Measurements from ENCODE around the gene IGF2BP2.
A peak's percentile ranks its signal among the peaks of the same experiment; 100 is the strongest.

IGF2BP2 gene

GRCh38 chr3:185825006-185825638 lies at the start of gene IGF2BP2:
Gene IGF2BP2 (minus strand): TSS chr3:185825042. CDS start chr3:185824960, 82 bp downstream.
- H3K27me3 ChIP-seq = peaks cover 94% of the 10 kb centered on the region
- H3K4me3 ChIP-seq = peak within 1 kb of the TSS; percentile 72
- H3K9me3 ChIP-seq = peaks cover 15% of the 10 kb centered on the region
- 0 out of 2 replicates have a peak within 1 kb of the TSS, but pooled peaks have one; percentile 31 for H3K9ac ChIP-seq
- H4K20me1 ChIP-seq = peaks cover 58% of the 10 kb centered on the region
- H3K36me3 ChIP-seq = no peaks in the 10 kb centered on the region
- no peak within 1 kb of the TSS for H3K27ac ChIP-seq
- peaks cover 22% of the 10 kb centered on the region for H3K4me1 ChIP-seq
- TF ChIP-seq Cebpa-rat (IDR thresholded peaks at IDR 0.05) = no peak
- peak within 1 kb of the TSS; percentile 97 for H3K4me2 ChIP-seq

DNA sequence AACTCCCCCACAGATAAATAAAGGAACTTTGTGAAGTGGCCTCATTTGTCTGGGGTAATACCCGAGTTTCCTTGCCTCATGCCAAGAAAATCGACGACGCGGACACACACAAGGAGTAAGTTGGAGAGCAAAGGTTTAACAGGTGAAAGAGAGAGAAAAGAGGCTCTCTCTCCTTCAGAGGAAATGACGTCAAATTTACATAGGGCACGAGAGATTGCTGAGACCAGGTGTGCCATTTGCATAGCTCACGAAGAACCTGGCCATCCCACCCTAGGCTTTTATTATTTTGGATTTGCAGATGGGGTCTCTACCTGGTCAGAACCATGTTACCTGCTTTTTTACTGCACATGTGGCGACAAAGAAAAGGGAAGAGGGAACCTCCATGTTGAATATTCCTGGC lies 49.3 kb upstream of the IGF2BP2 start:
- no peak for TF ChIP-seq Cebpa-rat (IDR thresholded peaks at IDR 0.05)
- Histone ChIP-seq H3K9me3 (no peaks in the 10 kb centered on the region), H3K9ac (no peak overlapping the region), H3K27me3 (no peaks in the 10 kb centered on the region), H4K20me1 (no peaks in the 10 kb centered on the region), H3K4me2 (no peak overlapping the region), H3K4me3 (no peak overlapping the region), H3K27ac (no peak overlapping the region), H3K36me3 (no peaks in the 10 kb centered on the region), H3K4me1 (no peaks in the 10 kb centered on the region)

DNA sequence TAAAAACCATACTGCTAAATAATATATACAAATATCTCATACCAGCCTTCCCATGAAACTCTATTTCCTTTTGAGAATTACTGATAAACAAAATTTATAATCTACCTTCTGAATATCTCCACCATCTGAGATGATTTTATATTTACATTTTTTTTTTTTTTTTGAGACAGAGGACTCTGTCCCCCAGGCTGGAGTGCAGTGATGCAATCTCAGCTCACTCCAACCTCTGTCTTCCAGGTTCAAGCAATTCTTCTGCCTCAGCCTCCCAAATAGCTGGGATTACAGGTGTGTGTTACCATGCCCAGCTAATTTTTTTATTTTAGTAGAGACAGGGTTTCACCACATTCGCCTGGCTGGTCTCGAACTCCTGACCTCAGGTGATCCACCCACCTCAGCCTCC lies 42.8 kb upstream of the IGF2BP2 start:
- Histone ChIP-seq H4K20me1 (no peaks in the 10 kb centered on the region), H3K27me3 (no peaks in the 10 kb centered on the region)
- no peak for TF ChIP-seq Cebpa-rat (IDR thresholded peaks at IDR 0.05)

DNA sequence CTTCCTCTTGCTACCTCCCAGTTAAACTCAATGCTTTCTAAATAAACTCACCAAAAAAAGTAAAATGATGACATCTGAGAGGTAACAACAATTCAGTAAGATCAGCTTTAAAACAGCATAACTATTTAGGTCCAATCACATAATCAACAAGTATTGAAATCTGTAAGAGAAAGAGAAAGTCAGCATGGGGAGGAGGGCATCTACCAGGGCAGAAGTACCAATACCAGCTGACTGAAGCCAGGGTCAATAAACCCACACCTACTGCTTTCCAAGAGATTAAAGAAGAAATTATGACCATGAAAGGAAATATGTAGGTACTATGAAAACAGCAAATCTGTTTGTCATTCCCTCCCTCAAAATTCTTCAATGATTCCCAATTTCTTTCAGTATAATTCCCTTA lies 42.2 kb upstream of the IGF2BP2 start:
- Histone ChIP-seq H3K4me1 (no peaks in the 10 kb centered on the region), H3K36me3 (no peaks in the 10 kb centered on the region), H3K27ac (no peak overlapping the region), H3K27me3 (no peaks in the 10 kb centered on the region), H3K4me3 (no peak overlapping the region), H3K9me3 (no peaks in the 10 kb centered on the region), H4K20me1 (no peaks in the 10 kb centered on the region), H3K4me2 (no peak overlapping the region), H3K9ac (no peak overlapping the region)
- TF ChIP-seq Cebpa-rat (IDR thresholded peaks at IDR 0.05) = no peak

More for the DNA sequence above, 42.8 kb upstream of the IGF2BP2 start:
- Histone ChIP-seq H3K4me1 (no peaks in the 10 kb centered on the region), H3K9ac (no peak overlapping the region), H3K4me3 (no peak overlapping the region), H3K27ac (no peak overlapping the region), H3K36me3 (no peaks in the 10 kb centered on the region), H3K9me3 (no peaks in the 10 kb centered on the region), H3K4me2 (no peak overlapping the region)

DNA sequence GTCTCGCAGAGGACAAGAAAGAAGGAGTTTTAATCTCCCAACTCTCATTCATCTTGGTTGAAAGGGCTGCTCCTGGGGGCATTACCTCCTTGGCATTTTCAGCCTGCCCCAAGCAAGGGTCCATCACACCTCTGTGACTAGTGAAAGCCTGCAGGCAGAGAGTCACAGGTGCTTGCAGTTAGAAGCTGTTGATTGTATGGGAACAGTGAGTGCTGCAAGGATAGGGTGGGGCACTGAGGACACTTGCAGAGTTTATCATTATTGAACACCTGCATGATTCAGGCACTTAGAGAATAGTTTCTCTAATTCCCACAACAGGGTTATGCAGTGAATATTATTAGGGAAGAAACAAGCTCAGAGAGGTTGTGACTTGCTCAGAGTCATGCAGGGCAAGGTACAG lies 41.7 kb upstream of the IGF2BP2 start:
- no peak overlapping the region for H3K9ac ChIP-seq
- no peak overlapping the region for H3K4me2 ChIP-seq
- H3K4me1 ChIP-seq = no peaks in the 10 kb centered on the region
- no peaks in the 10 kb centered on the region for H4K20me1 ChIP-seq
- TF ChIP-seq Cebpa-rat (IDR thresholded peaks at IDR 0.05) = no peak
- H3K27ac ChIP-seq = no peak overlapping the region
- H3K27me3 ChIP-seq = no peaks in the 10 kb centered on the region
- no peak overlapping the region for H3K4me3 ChIP-seq
- no peaks in the 10 kb centered on the region for H3K36me3 ChIP-seq
- H3K9me3 ChIP-seq = no peaks in the 10 kb centered on the region

GRCh38 chr3:185865247-185865646 lies 40.4 kb upstream of the IGF2BP2 start:
- Histone ChIP-seq H4K20me1 (no peaks in the 10 kb centered on the region), H3K27ac (no peak overlapping the region), H3K4me2 (no peak overlapping the region), H3K4me3 (no peak overlapping the region), H3K36me3 (no peaks in the 10 kb centered on the region), H3K4me1 (no peaks in the 10 kb centered on the region), H3K9ac (no peak overlapping the region), H3K27me3 (no peaks in the 10 kb centered on the region), H3K9me3 (no peaks in the 10 kb centered on the region)
- no peak for TF ChIP-seq Cebpa-rat (IDR thresholded peaks at IDR 0.05)

- H3K27me3 ChIP-seq = no peaks in the 10 kb centered on the region
- no peaks in the 10 kb centered on the region for H4K20me1 ChIP-seq
- H3K9me3 ChIP-seq = no peaks in the 10 kb centered on the region
- no peak overlapping the region for H3K4me3 ChIP-seq
- H3K4me1 ChIP-seq = no peaks in the 10 kb centered on the region
- no peak overlapping the region for H3K9ac ChIP-seq
- no peak overlapping the region for H3K27ac ChIP-seq
- TF ChIP-seq Cebpa-rat (IDR thresholded peaks at IDR 0.05) = no peak
- no peak overlapping the region for H3K4me2 ChIP-seq
- no peaks in the 10 kb centered on the region for H3K36me3 ChIP-seq
These were observed 39.9 kb upstream of the IGF2BP2 start for GRCh38 chr3:185864767-185865166.

GRCh38 chr3:185862920-185863319 lies 38.1 kb upstream of the IGF2BP2 start:
- Histone ChIP-seq H3K9me3 (peaks cover under 1% of the 10 kb centered on the region; the same call in 1 of the 2 replicates), H4K20me1 (no peaks in the 10 kb centered on the region), H3K9ac (no peak overlapping the region), H3K4me2 (no peak overlapping the region), H3K4me3 (no peak overlapping the region), H3K27me3 (no peaks in the 10 kb centered on the region), H3K4me1 (no peaks in the 10 kb centered on the region), H3K27ac (no peak overlapping the region), H3K36me3 (no peaks in the 10 kb centered on the region)
- TF ChIP-seq Cebpa-rat (IDR thresholded peaks at IDR 0.05) = no peak

DNA sequence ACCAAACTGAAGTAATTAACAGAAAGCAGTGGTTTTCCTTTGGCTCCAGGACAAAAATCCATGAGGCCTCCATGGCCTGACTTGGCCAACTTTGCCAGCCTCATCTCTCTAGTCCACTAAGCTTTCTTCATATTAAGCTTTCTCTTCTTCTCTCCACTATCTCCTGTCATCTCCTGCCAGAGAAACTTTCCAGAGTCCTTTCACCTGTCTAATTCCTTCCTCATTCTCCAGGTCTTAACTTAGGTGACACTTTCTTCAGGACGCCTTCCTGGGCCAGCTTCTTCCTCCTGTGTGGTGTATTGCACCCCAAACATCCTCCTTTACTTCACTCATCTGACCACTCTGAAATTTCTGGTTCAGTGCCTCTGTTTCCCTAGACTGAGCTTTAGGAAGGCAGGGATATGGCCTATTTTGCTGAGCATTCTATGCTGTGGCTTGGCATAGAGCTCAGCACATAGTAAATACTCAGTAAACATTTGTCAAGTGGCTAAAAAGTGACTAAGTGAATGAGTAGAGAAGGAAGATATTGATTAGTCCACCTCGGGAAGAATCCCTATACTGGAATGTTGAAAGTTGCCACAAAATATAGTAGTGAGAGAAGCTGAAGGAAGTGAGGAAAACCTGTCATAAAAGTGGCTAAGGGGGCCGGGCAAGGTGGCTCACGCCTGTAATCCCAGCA lies 34.6 kb upstream of the IGF2BP2 start:
- Histone ChIP-seq H4K20me1 (no peaks in the 10 kb centered on the region), H3K9me3 (peaks cover 28% of the 10 kb centered on the region), H3K27me3 (no peaks in the 10 kb centered on the region), H3K4me1 (no peaks in the 10 kb centered on the region), H3K4me2 (no peak overlapping the region), H3K9ac (no peak overlapping the region), H3K36me3 (no peaks in the 10 kb centered on the region), H3K27ac (no peak overlapping the region), H3K4me3 (no peak overlapping the region)
- TF ChIP-seq Cebpa-rat (IDR thresholded peaks at IDR 0.05) = no peak

DNA sequence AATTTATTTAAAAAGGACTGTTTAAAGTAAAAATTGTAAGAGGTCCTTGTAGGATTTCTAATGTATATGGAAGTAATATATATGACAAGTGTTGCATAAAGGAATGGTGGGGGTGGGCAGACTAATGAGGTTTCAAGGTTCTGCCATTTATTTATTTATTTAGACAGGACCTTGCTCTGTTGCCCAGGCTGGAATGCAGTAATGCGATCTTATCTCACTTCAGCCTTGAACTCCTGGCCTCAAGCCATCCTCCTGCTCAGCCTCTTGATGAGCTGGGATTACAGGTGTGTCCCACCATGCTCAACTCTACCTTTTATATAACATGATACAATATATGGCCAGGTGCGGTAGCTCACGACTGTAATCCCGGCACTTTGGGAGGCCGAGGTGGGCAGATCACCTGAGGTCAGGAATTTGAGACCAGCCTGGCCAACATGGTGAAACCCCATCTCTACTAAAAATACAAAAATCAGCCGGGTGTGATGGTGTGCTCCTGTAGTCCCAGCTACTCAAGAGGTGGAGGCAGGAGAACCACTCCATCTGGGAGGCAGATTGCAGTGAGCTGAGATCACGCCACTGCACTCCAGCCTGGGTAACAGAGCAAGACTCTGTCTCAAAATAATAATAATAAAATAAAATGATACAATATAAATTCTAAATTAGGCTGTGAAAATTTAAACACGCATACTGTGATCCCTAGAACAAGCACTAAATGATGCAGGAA lies 33.8 kb upstream of the IGF2BP2 start:
- H3K4me1 ChIP-seq = no peaks in the 10 kb centered on the region
- no peak overlapping the region for H3K9ac ChIP-seq
- H3K9me3 ChIP-seq = peaks cover 28% of the 10 kb centered on the region
- no peaks in the 10 kb centered on the region for H3K27me3 ChIP-seq
- no peak overlapping the region for H3K27ac ChIP-seq
- H4K20me1 ChIP-seq = no peaks in the 10 kb centered on the region
- no peak overlapping the region for H3K4me3 ChIP-seq
- TF ChIP-seq Cebpa-rat (IDR thresholded peaks at IDR 0.05) = no peak
- no peaks in the 10 kb centered on the region for H3K36me3 ChIP-seq
- H3K4me2 ChIP-seq = no peak overlapping the region

All from BLaER1 (cell line).